ENCODE results near the gene TWIST2.

The TWIST2 gene

DNA sequence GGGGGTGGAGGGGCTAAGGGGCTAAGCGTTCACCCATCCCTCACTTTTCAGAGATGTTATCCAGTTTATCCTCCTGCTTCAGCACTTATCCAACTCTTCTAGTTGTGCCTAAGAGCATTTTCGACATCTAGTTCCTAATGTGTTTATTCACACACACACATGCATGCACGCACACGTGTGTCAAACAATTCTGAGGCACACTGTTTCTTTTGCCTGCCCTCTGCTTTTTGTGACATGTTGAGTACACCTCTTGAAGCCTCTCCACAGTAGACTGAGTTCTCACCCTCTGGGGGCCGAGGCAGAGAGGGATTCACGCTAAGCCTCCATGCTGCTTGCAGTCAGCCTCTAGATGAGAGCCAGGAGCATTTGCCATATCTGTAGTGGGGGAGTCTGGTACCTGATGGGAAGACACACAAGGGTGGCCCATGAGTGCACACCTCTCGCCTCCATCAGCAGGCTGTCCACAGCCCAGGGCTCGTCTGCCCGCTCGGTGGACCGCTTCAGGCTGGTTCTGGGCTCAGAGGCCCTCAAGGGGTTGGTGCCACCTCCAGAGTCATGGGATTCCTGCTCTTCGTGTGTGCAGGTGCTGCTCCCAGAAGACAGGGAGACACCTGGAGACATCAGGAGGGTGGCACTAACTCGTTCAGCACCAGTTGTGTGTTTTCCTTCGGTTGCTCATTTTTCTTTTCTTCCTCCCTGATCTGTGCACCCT is 11.9 kb downstream of the TWIST2 start:
- DNase-seq: no peak

DNA sequence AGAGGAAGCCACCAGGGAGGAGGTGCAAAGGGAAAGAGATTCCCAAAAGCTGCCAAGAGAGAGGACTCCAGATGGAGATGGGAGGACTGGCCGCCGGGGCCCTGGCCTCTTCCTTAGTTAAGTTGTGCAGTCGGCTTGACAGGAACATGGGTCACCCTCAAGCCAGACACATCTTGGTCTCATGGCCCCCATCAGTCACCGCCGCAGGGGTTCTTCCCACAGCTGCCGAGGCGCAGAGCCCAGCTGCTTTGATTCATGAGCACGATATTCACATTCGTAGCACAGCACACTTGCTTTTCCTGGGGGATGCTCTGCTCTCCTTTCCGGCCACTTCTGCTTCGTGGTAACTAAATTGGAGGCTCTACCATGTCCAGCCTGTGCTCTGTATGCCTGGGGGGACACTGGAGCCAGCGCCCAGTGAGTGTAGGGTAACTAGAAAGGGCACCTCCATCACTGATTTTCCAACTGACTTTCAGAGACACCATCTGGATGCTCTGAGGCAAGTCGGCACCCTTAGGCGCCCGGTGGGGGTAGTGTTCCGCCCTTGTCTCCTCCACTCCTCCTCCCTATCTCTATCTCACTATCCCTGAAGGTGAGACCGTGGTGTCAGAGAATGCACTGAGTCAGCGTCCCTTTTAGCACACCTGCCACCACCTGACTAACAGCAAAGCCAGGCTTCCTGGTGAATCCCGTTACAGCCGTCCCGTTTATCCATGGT is 13.3 kb downstream of the TWIST2 start:
- no peak for DNase-seq

DNA sequence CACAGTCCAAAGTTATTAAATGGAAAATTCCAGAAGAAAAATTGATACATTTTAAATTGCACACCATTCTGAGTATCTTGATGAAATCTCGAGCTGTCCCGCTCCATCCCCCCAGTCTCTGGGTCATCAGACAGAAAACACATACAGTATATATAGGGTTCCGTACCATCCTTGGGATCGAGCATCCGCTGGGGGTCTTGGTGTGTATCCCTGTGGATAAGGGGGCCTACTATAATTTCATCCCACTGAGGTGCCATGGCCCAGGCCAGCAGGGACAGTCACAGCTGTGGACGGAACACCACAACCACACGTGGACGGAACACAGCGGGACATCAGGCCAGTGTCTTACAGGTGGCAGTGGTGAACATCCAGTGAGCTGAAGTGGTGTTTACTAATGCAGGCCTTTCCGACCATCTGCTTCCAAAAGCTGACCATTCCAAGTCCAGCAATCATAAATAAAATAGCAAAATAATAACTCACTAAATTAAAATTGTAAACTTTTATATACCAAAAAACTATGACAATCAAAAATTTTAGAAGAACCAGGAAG is 14.0 kb downstream of the TWIST2 start:
- no peak for DNase-seq

DNA sequence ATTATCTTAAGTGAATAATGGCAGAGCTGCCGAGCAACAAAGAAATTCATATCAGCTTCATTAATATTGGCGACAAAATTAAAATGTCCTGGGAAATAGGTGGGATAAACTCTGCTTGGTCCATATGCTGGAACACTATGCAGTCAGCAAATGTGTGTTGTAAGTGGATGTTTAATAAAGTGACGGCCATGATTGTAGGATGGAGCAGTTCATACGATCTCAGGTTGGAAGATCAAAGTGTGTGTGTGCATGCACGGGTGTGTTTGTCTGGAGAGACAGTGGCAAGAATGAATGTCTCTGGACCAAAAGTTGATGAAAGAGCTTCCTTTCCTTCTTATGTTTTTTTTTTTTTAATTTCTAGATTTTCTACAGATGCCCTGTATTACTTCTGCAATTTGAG is 14.8 kb downstream of the TWIST2 start:
- DNase-seq: no peak

DNA sequence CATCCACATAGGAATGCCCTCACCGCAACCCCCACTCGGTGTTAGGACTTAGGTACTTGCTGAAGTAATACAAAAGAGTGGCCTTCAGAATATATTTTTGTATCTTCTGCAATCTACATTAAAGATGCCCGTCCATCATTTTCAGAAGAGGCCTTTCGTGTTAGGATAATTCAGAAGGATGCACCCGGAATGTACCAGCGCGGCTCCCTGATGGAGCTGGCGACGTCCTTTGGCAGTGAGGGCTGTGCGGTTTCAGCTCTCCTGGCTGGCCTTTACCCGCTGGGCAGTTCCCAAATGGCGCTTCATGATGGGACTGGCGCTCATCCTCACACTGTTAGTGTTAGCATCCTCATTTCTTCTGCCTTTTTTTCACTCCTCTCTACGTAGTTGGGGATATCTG is 15.3 kb downstream of the TWIST2 start:
- no peak for DNase-seq

GRCh38 chr2:238863749-238864206 is 15.9 kb downstream of the TWIST2 start:
- DNase-seq: no peak

DNA sequence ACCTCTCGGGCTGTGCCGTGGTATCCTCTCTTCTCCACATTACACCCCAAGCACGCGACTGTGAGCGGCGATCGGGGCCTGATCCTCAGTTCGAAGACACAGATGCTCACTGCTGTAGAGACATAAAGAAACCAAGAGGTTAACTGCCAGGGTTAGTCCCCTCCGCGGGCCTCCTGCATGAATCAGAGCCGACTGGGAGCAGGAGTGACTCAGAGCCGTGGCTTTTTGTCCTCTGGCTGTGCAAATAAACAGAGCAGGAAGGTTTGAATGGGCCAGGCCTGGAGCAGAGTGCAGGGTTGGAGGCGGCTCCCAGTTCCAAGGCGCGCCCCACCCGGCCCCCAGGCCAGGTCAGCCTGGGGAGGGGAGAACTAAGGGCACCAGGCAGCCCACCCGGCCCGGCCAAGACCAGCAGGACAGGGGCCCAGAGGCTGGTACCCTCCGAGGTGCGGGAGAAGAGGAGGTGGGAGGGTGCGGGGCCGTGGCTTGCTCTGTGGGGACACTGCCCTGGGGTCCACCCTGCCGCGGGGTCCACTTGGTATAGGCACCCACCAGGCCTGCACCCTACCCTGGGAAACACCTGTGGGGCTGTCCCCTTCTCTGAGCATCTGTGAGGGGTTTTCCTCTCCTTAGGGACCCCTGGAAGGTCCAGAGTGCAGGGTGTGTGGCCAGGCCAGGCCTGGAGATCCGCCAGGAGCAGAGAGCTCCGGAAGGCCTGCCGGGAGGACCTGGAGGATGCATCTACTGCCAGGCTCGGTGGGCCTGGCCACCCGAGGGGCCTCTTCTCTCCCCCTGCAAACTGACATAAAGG is 16.5 kb downstream of the TWIST2 start:
- DNase-seq: no peak

DNA sequence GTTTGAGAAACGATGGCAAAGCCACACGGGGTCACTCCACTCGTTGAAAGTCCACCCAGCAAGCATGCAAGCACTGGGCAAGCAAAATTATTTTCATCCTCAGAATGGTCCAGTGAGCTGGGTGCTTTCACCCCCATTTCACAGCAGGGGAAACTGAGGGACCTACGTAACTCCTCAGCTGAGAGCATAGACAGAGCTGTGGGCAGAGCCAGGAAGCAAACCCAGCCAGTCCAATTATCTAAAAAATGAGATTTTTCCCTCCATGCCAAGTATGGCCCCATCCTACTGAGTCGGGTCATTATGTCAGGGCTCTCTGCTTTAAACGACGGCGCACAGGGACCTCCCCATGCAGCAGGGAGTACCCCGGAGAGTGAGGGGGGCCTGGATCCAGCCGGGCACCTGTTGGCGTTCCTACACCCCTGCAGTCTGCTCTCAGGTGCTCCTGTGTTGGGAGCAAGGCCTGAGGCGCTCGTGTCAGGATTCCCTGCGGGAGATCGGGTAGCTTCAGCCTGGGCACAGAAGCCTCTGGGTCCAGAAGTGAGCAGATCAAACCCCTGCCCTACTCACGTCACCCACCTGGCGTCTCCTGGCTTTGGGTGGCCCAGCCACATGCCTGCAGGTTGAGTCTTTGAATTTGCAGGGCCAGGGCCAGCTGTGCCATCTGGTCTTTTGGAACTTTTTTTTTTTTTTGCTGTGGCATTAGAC is 17.3 kb downstream of the TWIST2 start:
- no peak for DNase-seq

- no peak for DNase-seq
These were observed 18.0 kb downstream of the TWIST2 start for GRCh38 chr2:238865744-238866355.

DNA sequence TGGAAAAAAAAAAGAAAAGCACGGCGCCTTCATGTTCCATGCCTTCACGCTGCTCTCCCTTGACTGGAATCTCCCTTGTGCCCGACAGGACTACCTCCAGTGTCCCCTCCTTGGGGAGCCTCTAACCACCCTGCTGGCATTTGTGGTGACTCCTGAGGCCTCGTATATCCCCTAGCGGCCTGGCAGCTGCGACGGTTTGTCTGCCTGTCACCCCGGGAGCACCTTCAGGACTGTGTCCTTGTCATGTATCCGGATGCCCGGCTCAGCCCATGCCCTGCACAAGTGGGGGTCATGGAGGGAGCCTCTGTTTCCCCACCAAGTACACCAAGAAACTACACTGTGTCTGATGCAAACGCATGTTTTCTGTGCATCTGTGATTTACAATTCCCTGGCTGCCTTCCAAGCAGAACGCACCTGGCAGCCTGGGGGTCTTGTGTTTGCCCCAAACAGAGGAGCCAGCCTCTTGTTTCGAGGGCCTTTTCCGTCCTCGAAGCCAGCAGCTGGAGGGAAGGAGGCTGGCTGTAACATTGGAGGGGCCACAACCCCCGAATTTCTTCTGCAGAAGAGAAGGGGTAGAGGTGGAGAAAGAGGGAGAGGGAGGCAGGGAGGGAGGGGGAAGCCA is 18.9 kb downstream of the TWIST2 start:
- DNase-seq: no peak

DNA sequence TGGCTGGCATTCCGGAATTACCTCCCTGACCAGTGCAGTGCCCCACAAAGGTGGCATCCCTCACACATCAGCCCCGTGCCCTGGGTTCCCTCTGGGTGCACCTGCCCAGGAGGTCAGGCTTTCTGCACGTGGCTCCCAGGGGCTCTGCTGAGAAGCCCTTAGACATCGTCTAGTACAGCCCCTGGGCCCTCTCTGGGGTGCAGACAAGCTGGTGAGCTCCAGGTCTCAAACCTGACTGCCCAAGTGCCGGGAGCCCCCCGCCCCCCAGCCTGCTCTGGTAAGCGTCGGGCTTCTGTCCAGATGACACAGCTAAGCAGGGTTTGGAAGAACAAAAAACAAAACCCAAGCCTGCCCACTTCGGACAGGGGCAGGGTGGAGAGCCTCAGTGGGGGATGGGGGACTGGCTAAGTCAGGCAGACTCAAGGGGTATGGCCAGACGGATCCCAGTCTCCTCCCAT is 20.2 kb downstream of the TWIST2 start:
- DNase-seq: no peak

GRCh38 chr2:238868616-238869292 is 20.9 kb downstream of the TWIST2 start:
- no peak for DNase-seq

GRCh38 chr2:238869293-238870124 is 21.6 kb downstream of the TWIST2 start:
- DNase-seq: no peak

DNA sequence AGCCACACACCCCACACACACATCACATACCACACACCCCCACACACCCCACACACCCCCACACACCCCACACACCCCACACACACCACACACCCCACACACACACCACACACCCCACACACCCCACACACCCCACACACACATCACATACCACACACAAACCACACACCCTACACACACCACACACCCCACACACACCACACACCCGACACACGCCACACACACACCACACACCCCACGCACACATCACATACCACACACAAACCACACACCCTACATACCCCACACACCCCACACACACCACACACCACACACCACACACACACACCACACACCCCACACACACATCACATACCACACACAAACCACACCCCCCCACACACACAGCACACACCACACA is 22.4 kb downstream of the TWIST2 start:
- DNase-seq: no peak

DNA sequence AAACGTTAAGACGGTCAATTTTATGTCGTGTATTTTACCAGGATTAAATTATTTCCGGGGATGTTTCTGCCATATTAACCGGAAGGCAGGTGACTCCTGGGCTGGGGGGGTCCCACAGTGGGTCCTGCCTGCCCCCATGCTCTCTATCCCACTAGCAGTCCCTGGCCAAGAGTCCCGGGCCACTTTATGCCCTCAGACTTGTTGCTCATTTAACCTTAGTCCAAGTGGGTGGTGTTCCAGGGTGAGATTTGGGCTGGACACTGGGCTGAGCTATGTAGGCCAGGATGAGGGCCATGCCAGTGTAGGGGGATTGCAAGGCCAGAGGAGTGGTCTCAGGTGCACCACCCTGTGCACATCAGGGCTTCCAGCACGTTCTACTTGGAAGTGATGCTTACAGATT is 24.1 kb downstream of the TWIST2 start:
- no peak for DNase-seq

DNA sequence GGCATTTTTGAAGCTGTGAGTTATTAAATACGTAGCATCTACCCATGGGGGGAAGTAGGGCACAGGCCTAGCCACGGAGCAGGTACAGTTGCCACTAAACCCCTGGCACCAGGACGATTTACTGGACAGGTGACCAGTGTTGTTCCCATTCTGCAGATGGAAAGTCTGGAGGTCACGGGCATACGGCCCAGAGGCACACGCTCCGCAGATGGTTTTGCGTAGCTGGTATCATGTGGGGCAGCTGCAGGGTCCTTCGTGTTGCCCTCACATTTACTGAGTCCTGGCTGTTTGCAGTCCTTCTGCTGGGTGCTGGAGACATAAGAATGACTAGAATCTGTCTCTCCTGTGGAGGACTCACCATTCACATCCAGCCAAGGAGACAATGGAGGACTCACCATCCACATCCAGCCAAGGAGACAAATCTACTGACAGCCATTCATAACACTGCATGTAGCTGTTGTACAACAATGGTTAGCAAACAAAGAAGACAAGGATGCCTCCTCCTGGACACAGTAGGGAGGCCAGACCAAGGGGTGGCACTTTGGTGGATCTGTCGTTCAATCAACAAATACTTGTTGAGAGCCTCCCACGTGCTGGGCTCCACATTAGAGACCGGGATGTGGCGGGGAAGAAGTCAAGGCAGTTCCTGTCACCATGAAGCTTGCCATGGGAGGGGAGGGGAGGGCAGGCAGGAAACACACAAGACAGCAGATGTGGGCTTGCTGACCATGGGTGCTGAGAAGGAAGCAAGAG is 24.9 kb downstream of the TWIST2 start:
- DNase-seq: no peak

DNA sequence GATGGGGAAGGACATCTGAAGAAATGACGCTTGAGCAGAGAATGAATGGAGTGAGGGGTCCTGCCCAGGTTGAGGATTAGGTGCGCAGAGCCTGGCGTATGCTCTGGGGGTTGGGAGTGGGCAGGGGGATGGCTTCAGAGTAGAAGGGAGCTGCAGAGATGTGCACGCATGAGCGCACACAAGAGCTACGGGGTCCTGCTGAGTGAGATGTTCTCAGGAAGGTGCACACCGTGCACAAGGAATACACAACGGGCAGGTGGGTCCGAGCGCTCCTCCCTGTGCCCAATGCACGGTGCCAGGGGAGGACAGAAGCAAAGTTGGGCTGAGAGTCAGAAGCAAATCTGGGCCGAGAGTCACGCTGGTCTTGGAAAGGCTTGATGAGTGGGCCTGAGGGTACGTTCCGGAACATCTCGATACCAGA is 25.5 kb downstream of the TWIST2 start:
- DNase-seq: no peak

DNA sequence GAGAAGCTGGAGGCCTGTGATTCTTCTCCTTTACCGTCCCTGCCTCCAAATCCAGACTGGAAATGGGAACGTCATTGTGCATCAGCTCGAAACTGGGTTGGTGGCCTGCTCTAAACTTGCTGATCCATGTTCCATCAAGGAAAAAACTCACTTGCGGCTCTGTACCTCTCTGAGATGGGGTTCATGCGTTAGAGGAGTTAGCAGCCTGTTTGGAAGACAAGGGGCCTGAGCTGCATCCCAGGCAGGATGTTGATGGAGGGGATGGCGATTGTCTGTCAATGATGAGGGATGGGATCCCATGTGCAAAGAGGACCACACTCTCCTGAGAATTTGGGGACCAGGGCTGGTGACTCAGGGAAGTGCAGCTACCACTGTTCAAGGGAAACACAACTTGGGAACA is 26.0 kb downstream of the TWIST2 start:
- DNase-seq: no peak

DNA sequence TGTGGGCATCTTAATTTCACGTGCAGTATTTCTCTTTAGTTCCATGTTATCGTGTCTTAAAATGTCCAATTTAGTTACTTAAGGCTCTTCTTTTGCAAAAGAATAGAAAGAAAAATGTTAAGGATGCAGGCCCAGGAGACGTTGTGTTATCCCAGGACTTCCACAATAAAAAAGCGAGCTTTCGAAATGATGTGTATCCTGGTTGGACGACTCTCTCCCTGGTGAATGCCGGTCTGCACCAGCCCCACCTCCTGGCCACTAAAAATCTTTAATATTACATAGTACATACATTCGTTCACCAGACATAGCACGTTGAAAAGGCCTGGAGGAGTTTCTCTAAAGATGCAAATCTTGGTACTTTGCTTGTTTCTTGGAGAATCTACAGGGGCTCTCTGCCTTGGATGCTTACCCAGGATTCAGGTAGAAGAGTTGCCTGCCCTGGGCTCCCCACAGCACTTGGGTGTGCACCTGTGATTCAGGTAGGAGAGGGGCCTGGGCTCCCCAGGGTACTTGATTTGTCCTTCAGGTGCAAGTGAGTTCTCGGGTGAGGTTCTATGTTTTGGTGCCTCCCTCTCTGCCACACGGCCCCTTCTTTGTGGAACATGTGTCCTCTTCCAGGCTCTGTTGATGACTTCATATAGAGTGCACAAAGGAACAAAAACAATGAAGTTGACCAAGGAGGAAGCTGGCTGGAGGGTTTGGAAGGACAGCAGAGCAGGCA is 26.6 kb downstream of the TWIST2 start:
- no peak for DNase-seq
